ENCODE measurements around the gene MPDZ.

The MPDZ gene

GRCh38 chr9:13071921-13072320, 207.6 kb downstream of the MPDZ start:
- H3K4me3 Mint-ChIP-seq, result no peak overlapping the region
- peaks cover 11% of the 10 kb centered on the region for H3K9me3 Mint-ChIP-seq
- H3K27me3 Mint-ChIP-seq (ENCODE audit: low read depth), result no peaks in the 10 kb centered on the region
- no peaks in the 10 kb centered on the region for H3K36me3 Mint-ChIP-seq (ENCODE audit: low read depth)
- peaks cover 6% of the 10 kb centered on the region for H3K4me1 Mint-ChIP-seq
- no peak overlapping the region for H3K27ac Mint-ChIP-seq
- no peak for TF ChIP-seq CTCF (IDR thresholded peaks at IDR 0.05; ENCODE audit: unreplicated experiment in 3 of 3)

- Mint-ChIP-seq H3K27ac (no peak overlapping the region), H3K9me3 (peaks cover 11% of the 10 kb centered on the region), H3K4me3 (no peak overlapping the region), H3K27me3 (ENCODE audit: low read depth) (no peaks in the 10 kb centered on the region), H3K36me3 (ENCODE audit: low read depth) (no peaks in the 10 kb centered on the region), H3K4me1 (peaks cover 6% of the 10 kb centered on the region)
- no peak for TF ChIP-seq CTCF (IDR thresholded peaks at IDR 0.05; ENCODE audit: unreplicated experiment in 3 of 3)
Measured at GRCh38 chr9:13070612-13071595, 208.6 kb downstream of the MPDZ start.

- no peak for TF ChIP-seq CTCF (IDR thresholded peaks at IDR 0.05; ENCODE audit: unreplicated experiment in 3 of 3)
- no peak overlapping the region for H3K4me3 Mint-ChIP-seq
- H3K4me1 Mint-ChIP-seq, result peaks cover 14% of the 10 kb centered on the region
- peaks cover 9% of the 10 kb centered on the region for H3K9me3 Mint-ChIP-seq
- no peak overlapping the region for H3K27ac Mint-ChIP-seq
- no peaks in the 10 kb centered on the region for H3K27me3 Mint-ChIP-seq (ENCODE audit: low read depth)
- H3K36me3 Mint-ChIP-seq (ENCODE audit: low read depth), result no peaks in the 10 kb centered on the region
Measured at GRCh38 chr9:13069498-13069897, 210.0 kb downstream of the MPDZ start.

- Mint-ChIP-seq H3K36me3 (ENCODE audit: low read depth) (no peaks in the 10 kb centered on the region), H3K4me1 (peaks cover 24% of the 10 kb centered on the region), H3K27ac (peak overlapping the region in 2 of 3 experiments; percentile 21 to 36), H3K27me3 (ENCODE audit: low read depth) (no peaks in the 10 kb centered on the region), H3K9me3 (no peaks in the 10 kb centered on the region), H3K4me3 (no peak overlapping the region)
- no peak for TF ChIP-seq CTCF (IDR thresholded peaks at IDR 0.05; ENCODE audit: unreplicated experiment in 3 of 3)
Measured at GRCh38 chr9:13064676-13065075, 214.8 kb downstream of the MPDZ start.

- H3K9me3 Mint-ChIP-seq, result no peaks in the 10 kb centered on the region
- H3K27me3 Mint-ChIP-seq (ENCODE audit: low read depth), result no peaks in the 10 kb centered on the region
- no peak overlapping the region for H3K4me3 Mint-ChIP-seq
- H3K36me3 Mint-ChIP-seq (ENCODE audit: low read depth), result no peaks in the 10 kb centered on the region
- H3K4me1 Mint-ChIP-seq, result peaks cover 24% of the 10 kb centered on the region
- peak overlapping the region; percentile 21 to 36 (median 30) for H3K27ac Mint-ChIP-seq
- TF ChIP-seq CTCF (IDR thresholded peaks at IDR 0.05; ENCODE audit: unreplicated experiment in 3 of 3), result no peak
Measured at GRCh38 chr9:13063880-13064459, 215.5 kb downstream of the MPDZ start.

Data from nephron (organoid).